ENCODE measurements around the gene PRKCB. TPM values are rescaled to one million over a fixed set of nuclear protein-coding genes. Genes with fewer than 3 reads are reported as not detected.

PRKCB gene
- total RNA-seq, 1 experiment from 2014 or later, result not detected

GRCh38 chr16:24208710-24209109 is 372.9 kb downstream of the PRKCB start:
- Histone ChIP-seq H3K79me2 (ENCODE audit: low read length) (no peaks in the 10 kb centered on the region), H2AFZ (ENCODE audit: low read length) (no peak overlapping the region), H3K9ac (ENCODE audit: low read length) (no peak overlapping the region), H4K20me1 (ENCODE audit: low read length) (no peaks in the 10 kb centered on the region), H3K9me3 (ENCODE audit: low read length) (no peaks in the 10 kb centered on the region), H3K4me2 (ENCODE audit: low read length) (no peak overlapping the region), H3K27me3 (ENCODE audit: low read length) (peaks cover 30% of the 10 kb centered on the region), H3K4me3 (ENCODE audit: low read length) (no peak overlapping the region), H3K36me3 (ENCODE audit: low read depth, low read length) (no peaks in the 10 kb centered on the region), H3K9me2 (replicated peaks; ENCODE audit: low read length) (no peaks in the 10 kb centered on the region), H3F3A (ENCODE audit: low read length, unreplicated experiment) (no peaks in the 10 kb centered on the region), H3K27ac (ENCODE audit: low read length) (no peak overlapping the region), H3K4me1 (ENCODE audit: insufficient read depth, low read length) (no peaks in the 10 kb centered on the region)
- ChIA-PET POLR2A (ENCODE audit: unreplicated experiment) (no interaction called here), CTCF (no interaction called here)
- ATAC-seq (no peak), DNase-seq (no peak)
- intact Hi-C loops (cut with micrococcal nuclease), result no loop called here
- TF ChIP-seq CTCF (conservative IDR thresholded peaks at IDR 0.05; ENCODE audit: low read depth, low read length) (no peak), EZH2 (IDR thresholded peaks at IDR 0.05; ENCODE audit: low read length, unreplicated experiment) (no peak), EZH2phosphoT487 (IDR thresholded peaks at IDR 0.05; ENCODE audit: borderline replicate concordance, low read length) (no peak)
- no TSS peak for BruUV-seq (replicated peaks)

- H3K36me3 ChIP-seq (ENCODE audit: low read depth, low read length), result no peaks in the 10 kb centered on the region
- H3K4me3 ChIP-seq (ENCODE audit: low read length), result no peak overlapping the region
- H3F3A ChIP-seq (ENCODE audit: low read length, unreplicated experiment), result no peaks in the 10 kb centered on the region
- H4K20me1 ChIP-seq (ENCODE audit: low read length), result no peaks in the 10 kb centered on the region
- no peaks in the 10 kb centered on the region for H3K9me2 ChIP-seq (replicated peaks; ENCODE audit: low read length)
- no peaks in the 10 kb centered on the region for H3K9me3 ChIP-seq (ENCODE audit: low read length)
- ChIA-PET POLR2A (ENCODE audit: unreplicated experiment) (no interaction called here), CTCF (no interaction called here)
- H3K4me1 ChIP-seq (ENCODE audit: insufficient read depth, low read length), result no peaks in the 10 kb centered on the region
- BruUV-seq (replicated peaks), result no TSS peak
- no peaks in the 10 kb centered on the region for H3K79me2 ChIP-seq (ENCODE audit: low read length)
- H2AFZ ChIP-seq (ENCODE audit: low read length), result no peak overlapping the region
- H3K27ac ChIP-seq (ENCODE audit: low read length), result no peak overlapping the region
- H3K4me2 ChIP-seq (ENCODE audit: low read length), result no peak overlapping the region
- TF ChIP-seq CTCF (conservative IDR thresholded peaks at IDR 0.05; ENCODE audit: low read depth, low read length) (no peak), EZH2phosphoT487 (IDR thresholded peaks at IDR 0.05; ENCODE audit: borderline replicate concordance, low read length) (no peak), EZH2 (IDR thresholded peaks at IDR 0.05; ENCODE audit: low read length, unreplicated experiment) (no peak)
- H3K27me3 ChIP-seq (ENCODE audit: low read length), result peaks cover 29% of the 10 kb centered on the region
- intact Hi-C loops (cut with micrococcal nuclease), result no loop called here
- ATAC-seq (no peak), DNase-seq (no peak)
- no peak overlapping the region for H3K9ac ChIP-seq (ENCODE audit: low read length)
Observed at GRCh38 chr16:24214992-24215391, 379.2 kb downstream of the PRKCB start.

- TF ChIP-seq EZH2phosphoT487 (IDR thresholded peaks at IDR 0.05; ENCODE audit: borderline replicate concordance, low read length) (no peak), CTCF (conservative IDR thresholded peaks at IDR 0.05; ENCODE audit: low read depth, low read length) (no peak), EZH2 (IDR thresholded peaks at IDR 0.05; ENCODE audit: low read length, unreplicated experiment) (no peak)
- Histone ChIP-seq H3K4me1 (ENCODE audit: insufficient read depth, low read length) (no peaks in the 10 kb centered on the region), H3K36me3 (ENCODE audit: low read depth, low read length) (no peaks in the 10 kb centered on the region), H3F3A (ENCODE audit: low read length, unreplicated experiment) (no peaks in the 10 kb centered on the region), H3K4me2 (ENCODE audit: low read length) (no peak overlapping the region), H3K9me2 (replicated peaks; ENCODE audit: low read length) (no peaks in the 10 kb centered on the region), H2AFZ (ENCODE audit: low read length) (no peak overlapping the region), H3K4me3 (ENCODE audit: low read length) (no peak overlapping the region), H3K27me3 (ENCODE audit: low read length) (peaks cover 20% of the 10 kb centered on the region), H3K79me2 (ENCODE audit: low read length) (no peaks in the 10 kb centered on the region), H3K27ac (ENCODE audit: low read length) (no peak overlapping the region), H3K9me3 (ENCODE audit: low read length) (no peaks in the 10 kb centered on the region), H4K20me1 (ENCODE audit: low read length) (no peaks in the 10 kb centered on the region), H3K9ac (ENCODE audit: low read length) (no peak overlapping the region)
- CTCF ChIA-PET, result no interaction called here
- BruUV-seq (replicated peaks), result no TSS peak
- DNase-seq (no peak), ATAC-seq (no peak)
- POLR2A ChIA-PET (ENCODE audit: unreplicated experiment), result no interaction called here
- intact Hi-C loops (cut with micrococcal nuclease), result no loop called here
Observed at GRCh38 chr16:24216961-24217360, 381.2 kb downstream of the PRKCB start.

Data from PC-3 (cell line).